ENCODE results near the gene ZFHX3. TPM values are rescaled to one million over a fixed set of nuclear protein-coding genes. Genes with fewer than 3 reads are reported as not detected.

ZFHX3 gene
- total RNA-seq, 1 donor from 2014 or later: 1.2 TPM

- no peak overlapping the region for H3K4me3 Mint-ChIP-seq (ENCODE audit: low read depth)
- DNase-seq (ENCODE audit: low spot score): no peak
- H3K9me3 Mint-ChIP-seq: no peaks in the 10 kb centered on the region
- H3K36me3 Mint-ChIP-seq (ENCODE audit: low read depth): no peaks in the 10 kb centered on the region
- H3K27me3 Mint-ChIP-seq (ENCODE audit: low read depth): peaks cover 11% of the 10 kb centered on the region
- no peak overlapping the region for H3K27ac Mint-ChIP-seq
- intact Hi-C loops (cut with micrococcal nuclease): no loop called here
- peaks cover 16% of the 10 kb centered on the region for H3K4me1 Mint-ChIP-seq (ENCODE audit: low read depth)
Observed at GRCh38 chr16:72857834-72858664, 189.9 kb downstream of the ZFHX3 start.

GRCh38 chr16:72856797-72857196 is 191.1 kb downstream of the ZFHX3 start:
- peaks cover 16% of the 10 kb centered on the region for H3K4me1 Mint-ChIP-seq (ENCODE audit: low read depth)
- no peaks in the 10 kb centered on the region for H3K36me3 Mint-ChIP-seq (ENCODE audit: low read depth)
- no peaks in the 10 kb centered on the region for H3K9me3 Mint-ChIP-seq
- intact Hi-C loops (cut with micrococcal nuclease): no loop called here
- no peak overlapping the region for H3K4me3 Mint-ChIP-seq (ENCODE audit: low read depth)
- no peak overlapping the region for H3K27ac Mint-ChIP-seq
- DNase-seq (ENCODE audit: low spot score): no peak
- peaks cover 12% of the 10 kb centered on the region for H3K27me3 Mint-ChIP-seq (ENCODE audit: low read depth)

GRCh38 chr16:72854267-72854959 is 193.5 kb downstream of the ZFHX3 start:
- no peaks in the 10 kb centered on the region for H3K9me3 Mint-ChIP-seq
- peaks cover 16% of the 10 kb centered on the region for H3K4me1 Mint-ChIP-seq (ENCODE audit: low read depth)

GRCh38 chr16:72853575-72854266 is 194.2 kb downstream of the ZFHX3 start:
- H3K4me3 Mint-ChIP-seq (ENCODE audit: low read depth): no peak overlapping the region
- no peak overlapping the region for H3K27ac Mint-ChIP-seq
- no peak for DNase-seq (ENCODE audit: low spot score)
- H3K9me3 Mint-ChIP-seq: no peaks in the 10 kb centered on the region
- no peaks in the 10 kb centered on the region for H3K36me3 Mint-ChIP-seq (ENCODE audit: low read depth)
- peaks cover 16% of the 10 kb centered on the region for H3K27me3 Mint-ChIP-seq (ENCODE audit: low read depth)
- intact Hi-C loops (cut with micrococcal nuclease): no loop called here
- peaks cover 16% of the 10 kb centered on the region for H3K4me1 Mint-ChIP-seq (ENCODE audit: low read depth)

More at GRCh38 chr16:72854267-72854959, 193.5 kb downstream of the ZFHX3 start:
- no peak for DNase-seq (ENCODE audit: low spot score)
- intact Hi-C loops (cut with micrococcal nuclease): no loop called here
- no peaks in the 10 kb centered on the region for H3K36me3 Mint-ChIP-seq (ENCODE audit: low read depth)
- H3K4me3 Mint-ChIP-seq (ENCODE audit: low read depth): no peak overlapping the region
- H3K27ac Mint-ChIP-seq: no peak overlapping the region
- peaks cover 16% of the 10 kb centered on the region for H3K27me3 Mint-ChIP-seq (ENCODE audit: low read depth)

- no peak overlapping the region for H3K4me3 Mint-ChIP-seq (ENCODE audit: low read depth)
- H3K27me3 Mint-ChIP-seq (ENCODE audit: low read depth): peaks cover 16% of the 10 kb centered on the region
- H3K9me3 Mint-ChIP-seq: no peaks in the 10 kb centered on the region
- no peaks in the 10 kb centered on the region for H3K36me3 Mint-ChIP-seq (ENCODE audit: low read depth)
- no peak for DNase-seq (ENCODE audit: low spot score)
- H3K27ac Mint-ChIP-seq: no peak overlapping the region
- intact Hi-C loops (cut with micrococcal nuclease): no loop called here
- H3K4me1 Mint-ChIP-seq (ENCODE audit: low read depth): peaks cover 16% of the 10 kb centered on the region
Observed at GRCh38 chr16:72852421-72852820, 195.5 kb downstream of the ZFHX3 start.

- peaks cover 16% of the 10 kb centered on the region for H3K27me3 Mint-ChIP-seq (ENCODE audit: low read depth)
- H3K27ac Mint-ChIP-seq: no peak overlapping the region
- intact Hi-C loops (cut with micrococcal nuclease): no loop called here
- peaks cover 15% of the 10 kb centered on the region for H3K4me1 Mint-ChIP-seq (ENCODE audit: low read depth)
- DNase-seq (ENCODE audit: low spot score): no peak
- no peak overlapping the region for H3K4me3 Mint-ChIP-seq (ENCODE audit: low read depth)
- H3K36me3 Mint-ChIP-seq (ENCODE audit: low read depth): no peaks in the 10 kb centered on the region
- H3K9me3 Mint-ChIP-seq: no peaks in the 10 kb centered on the region
Observed at GRCh38 chr16:72850853-72851252, 197.1 kb downstream of the ZFHX3 start.

GRCh38 chr16:72850021-72850420 is 197.9 kb downstream of the ZFHX3 start:
- DNase-seq (ENCODE audit: low spot score): no peak
- Mint-ChIP-seq H3K27ac (no peak overlapping the region), H3K4me3 (ENCODE audit: low read depth) (no peak overlapping the region), H3K9me3 (no peaks in the 10 kb centered on the region), H3K4me1 (ENCODE audit: low read depth) (peaks cover 21% of the 10 kb centered on the region), H3K36me3 (ENCODE audit: low read depth) (no peaks in the 10 kb centered on the region), H3K27me3 (ENCODE audit: low read depth) (peaks cover 16% of the 10 kb centered on the region)
- intact Hi-C loops (cut with micrococcal nuclease): no loop called here

GRCh38 chr16:72848759-72849664 is 198.9 kb downstream of the ZFHX3 start:
- H3K27ac Mint-ChIP-seq: no peak overlapping the region
- intact Hi-C loops (cut with micrococcal nuclease): loop anchor here (5.0 kb wide), 1 partner anchor 347 kb away; no protein-coding TSS in a partner anchor
- no peaks in the 10 kb centered on the region for H3K9me3 Mint-ChIP-seq
- DNase-seq (ENCODE audit: low spot score): no peak
- H3K4me3 Mint-ChIP-seq (ENCODE audit: low read depth): no peak overlapping the region
- no peaks in the 10 kb centered on the region for H3K36me3 Mint-ChIP-seq (ENCODE audit: low read depth)
- peaks cover 12% of the 10 kb centered on the region for H3K27me3 Mint-ChIP-seq (ENCODE audit: low read depth)
- H3K4me1 Mint-ChIP-seq (ENCODE audit: low read depth): peaks cover 29% of the 10 kb centered on the region

- H3K4me3 Mint-ChIP-seq (ENCODE audit: low read depth): no peak overlapping the region
- no peaks in the 10 kb centered on the region for H3K9me3 Mint-ChIP-seq
- no peak overlapping the region for H3K27ac Mint-ChIP-seq
- intact Hi-C loops (cut with micrococcal nuclease): loop anchor here (5.0 kb wide), 1 partner anchor 346 kb away; no protein-coding TSS in a partner anchor
- H3K36me3 Mint-ChIP-seq (ENCODE audit: low read depth): no peaks in the 10 kb centered on the region
- H3K4me1 Mint-ChIP-seq (ENCODE audit: low read depth): peaks cover 27% of the 10 kb centered on the region
- peaks cover 7% of the 10 kb centered on the region for H3K27me3 Mint-ChIP-seq (ENCODE audit: low read depth)
- DNase-seq (ENCODE audit: low spot score): no peak
Observed at GRCh38 chr16:72848028-72848400, 199.9 kb downstream of the ZFHX3 start.

- DNase-seq (ENCODE audit: low spot score): no peak
- H3K4me1 Mint-ChIP-seq (ENCODE audit: low read depth): peaks cover 27% of the 10 kb centered on the region
Observed at GRCh38 chr16:72847187-72848027, 200.5 kb downstream of the ZFHX3 start.

GRCh38 chr16:72846594-72846993 is 201.3 kb downstream of the ZFHX3 start:
- no peak overlapping the region for H3K27ac Mint-ChIP-seq
- H3K36me3 Mint-ChIP-seq (ENCODE audit: low read depth): no peaks in the 10 kb centered on the region
- intact Hi-C loops (cut with micrococcal nuclease): loop anchor here (1.0 to 5.0 kb wide), 2 partner anchors 14 to 344 kb away; no protein-coding TSS in a partner anchor
- H3K4me1 Mint-ChIP-seq (ENCODE audit: low read depth): peaks cover 29% of the 10 kb centered on the region
- no peaks in the 10 kb centered on the region for H3K9me3 Mint-ChIP-seq
- no peak for DNase-seq (ENCODE audit: low spot score)
- peaks cover 6% of the 10 kb centered on the region for H3K27me3 Mint-ChIP-seq (ENCODE audit: low read depth)
- H3K4me3 Mint-ChIP-seq (ENCODE audit: low read depth): no peak overlapping the region

More at GRCh38 chr16:72847187-72848027, 200.5 kb downstream of the ZFHX3 start:
- H3K36me3 Mint-ChIP-seq (ENCODE audit: low read depth): no peaks in the 10 kb centered on the region
- no peaks in the 10 kb centered on the region for H3K9me3 Mint-ChIP-seq
- H3K4me3 Mint-ChIP-seq (ENCODE audit: low read depth): no peak overlapping the region
- H3K27me3 Mint-ChIP-seq (ENCODE audit: low read depth): peaks cover 4% of the 10 kb centered on the region
- H3K27ac Mint-ChIP-seq: no peak overlapping the region
- intact Hi-C loops (cut with micrococcal nuclease): loop anchor here (5.0 kb wide), 1 partner anchor 345 kb away; no protein-coding TSS in a partner anchor

All from activated T-helper 2 cell treated with anti-CD3 and anti-CD28 coated beads, Interferon-gamma antibody, Interleukin-2, Interleukin-4, amounts not matched to agents 10 μg/mL and 5 μg/mL and 100 μg/mL, durations not matched to agents 14 hours and 24 hours and 36 hours (primary cell).